ENCODE measurements around the gene VWA3A.

- no peak for TF ChIP-seq CTCF (IDR thresholded peaks at IDR 0.05)
- TF ChIP-seq POLR2A (IDR thresholded peaks at IDR 0.05): no peak
These were observed 92.3 kb downstream of the VWA3A start for GRCh38 chr16:22184615-22184968.

Measured in stomach (tissue), 4 donors.